ENCODE results near the gene VPS13A.

DNA sequence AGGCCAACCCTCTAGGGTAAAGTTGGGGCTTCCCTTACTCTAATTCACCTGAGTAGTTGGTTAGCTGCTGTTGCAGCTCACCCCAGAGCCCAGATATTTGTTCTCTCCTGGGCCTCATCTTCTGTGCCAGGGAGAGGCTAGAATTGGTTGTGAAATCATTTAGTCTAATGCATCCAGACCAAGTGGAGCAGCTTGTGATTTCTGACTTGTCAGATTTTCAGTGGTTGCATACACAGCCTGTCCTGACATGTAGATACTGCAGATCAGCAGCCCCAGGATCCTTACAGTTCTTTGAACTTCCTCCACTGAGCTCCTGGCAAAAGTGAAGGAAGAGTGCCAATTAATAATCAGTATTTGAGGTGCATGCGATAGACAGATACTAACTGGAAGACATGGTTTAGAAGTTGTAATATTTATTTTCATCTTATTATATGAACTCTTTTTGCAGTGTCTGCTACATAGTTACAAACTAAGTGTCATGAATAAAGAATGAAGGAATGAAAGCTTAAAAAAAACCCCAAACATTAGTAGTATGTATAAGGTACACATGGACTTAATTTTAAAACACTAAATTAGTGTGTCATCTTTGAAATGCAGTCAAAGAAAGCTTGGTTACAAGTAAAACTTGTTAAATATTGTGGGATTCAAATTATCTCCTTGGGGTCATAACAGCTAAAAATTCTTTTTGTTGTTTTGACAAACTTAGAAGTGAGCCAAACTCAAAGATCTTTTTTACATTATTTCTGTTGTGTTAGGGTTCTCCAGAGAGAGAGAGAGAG, 128.5 kb downstream of the VPS13A start:
- TF ChIP-seq, protein P1, sequence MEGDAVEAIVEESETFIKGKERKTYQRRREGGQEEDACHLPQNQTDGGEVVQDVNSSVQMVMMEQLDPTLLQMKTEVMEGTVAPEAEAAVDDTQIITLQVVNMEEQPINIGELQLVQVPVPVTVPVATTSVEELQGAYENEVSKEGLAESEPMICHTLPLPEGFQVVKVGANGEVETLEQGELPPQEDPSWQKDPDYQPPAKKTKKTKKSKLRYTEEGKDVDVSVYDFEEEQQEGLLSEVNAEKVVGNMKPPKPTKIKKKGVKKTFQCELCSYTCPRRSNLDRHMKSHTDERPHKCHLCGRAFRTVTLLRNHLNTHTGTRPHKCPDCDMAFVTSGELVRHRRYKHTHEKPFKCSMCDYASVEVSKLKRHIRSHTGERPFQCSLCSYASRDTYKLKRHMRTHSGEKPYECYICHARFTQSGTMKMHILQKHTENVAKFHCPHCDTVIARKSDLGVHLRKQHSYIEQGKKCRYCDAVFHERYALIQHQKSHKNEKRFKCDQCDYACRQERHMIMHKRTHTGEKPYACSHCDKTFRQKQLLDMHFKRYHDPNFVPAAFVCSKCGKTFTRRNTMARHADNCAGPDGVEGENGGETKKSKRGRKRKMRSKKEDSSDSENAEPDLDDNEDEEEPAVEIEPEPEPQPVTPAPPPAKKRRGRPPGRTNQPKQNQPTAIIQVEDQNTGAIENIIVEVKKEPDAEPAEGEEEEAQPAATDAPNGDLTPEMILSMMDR (IDR thresholded peaks at IDR 0.05; ENCODE audit: low read depth, low read length, missing input control) = no peak
- TF ChIP-seq, protein P2, sequence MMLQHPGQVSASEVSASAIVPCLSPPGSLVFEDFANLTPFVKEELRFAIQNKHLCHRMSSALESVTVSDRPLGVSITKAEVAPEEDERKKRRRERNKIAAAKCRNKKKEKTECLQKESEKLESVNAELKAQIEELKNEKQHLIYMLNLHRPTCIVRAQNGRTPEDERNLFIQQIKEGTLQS (IDR thresholded peaks at IDR 0.05) = no peak
- TF ChIP-seq RAD21 (IDR thresholded peaks at IDR 0.05) (no peak), TAF1 (conservative IDR thresholded peaks at IDR 0.05) (no peak), YY1 (IDR thresholded peaks at IDR 0.05) (no peak), GABPA (IDR thresholded peaks at IDR 0.05 in 1 of 2, conservative IDR thresholded peaks at IDR 0.05 in 1 of 2) (no peak)

Data from liver (tissue), 3 donors.